GM12878 (cell line): ENCODE measurements around the gene PTGR1. TPM values are rescaled to one million over a fixed set of nuclear protein-coding genes. Genes with fewer than 3 reads are reported as not detected.

Source experiments
- ATAC-seq: fragments of 200-7000 bp; cut with Tn5 transposase; 3 replicates; pipeline ENCODE4 v1.9.1; 2020; ENCODE audit warnings: mild to moderate bottlenecking, moderate library complexity
- BruUV-seq: library from RNA; stranded (reverse); fragments of 400-500 nt; replicated peaks from 2 replicates; lab custom pipeline; 2021; lab: Mats Ljungman, UMichigan
- CTCF ChIA-PET: fragments of 300-600 bp; sonication (Branson Sonifier 250); formaldehyde crosslinking; extraction: SDS; loops from one replicate; lab custom pipeline; 2021; ENCODE audit warnings: inconsistent platforms; lab: Yijun Ruan, JAX
- POLR2A ChIA-PET: fragments of 350-600 bp; formaldehyde crosslinking; extraction: SDS; loops from one replicate; lab custom pipeline; 2021; ENCODE audit warnings: inconsistent platforms; lab: Charles Lee
- RAD21 ChIA-PET: fragments of 300-600 bp; sonication (Branson Sonifier 250); formaldehyde crosslinking; loops from one replicate; lab custom pipeline; 2023; ENCODE audit warnings: antibody characterized with exemption; ENCODE audit not compliant: unreplicated experiment; lab: Charles Lee
- SMC1A ChIA-PET: fragments of 300-600 bp; sonication (Branson Sonifier 250); formaldehyde crosslinking; loops from one replicate; lab custom pipeline; 2023; ENCODE audit not compliant: unreplicated experiment, uncharacterized antibody; lab: Charles Lee
- DNase-seq: peaks from one replicate; pipeline ENCODE4 v3.0.0-alpha.2; 2011; ENCODE audit warnings: low read depth, low spot score
- FAIRE-seq: peaks from 3 replicates; lab custom pipeline; 2011; peaks lifted over from hg19 to GRCh38; lab: Jason Lieb, UNC
- H2AFZ ChIP-seq: 2 replicates; pipeline ENCODE4 v1.6.0; 2011; ENCODE audit warnings: low read depth, low read length, control low read depth; ENCODE audit not compliant: control insufficient read depth
- H3K27ac ChIP-seq: 2 replicates; pipeline ENCODE4 v1.5.1; 2011; ENCODE audit warnings: control low read depth; ENCODE audit not compliant: control insufficient read depth, insufficient read depth
- H3K27me3 ChIP-seq, 2 experiments: replicated peaks in 1 of 2; 2 replicates each; pipeline versions ENCODE4 v1.6.0 to v1.6.1; 2011; ENCODE audit warnings: low read length in 1 of 2; ENCODE audit not compliant: control insufficient read depth in 2 of 2, insufficient read depth in 2 of 2
- H3K36me3 ChIP-seq, 2 experiments: 2 replicates each; pipeline ENCODE4 v1.5.1; 2011; ENCODE audit warnings: low read length in 1 of 2; ENCODE audit not compliant: control insufficient read depth in 2 of 2, insufficient read depth in 2 of 2
- H3K4me1 ChIP-seq: 2 replicates; pipeline ENCODE4 v1.6.1; 2011; ENCODE audit warnings: mild to moderate bottlenecking, low read length, moderate library complexity, mixed read lengths; ENCODE audit not compliant: control insufficient read depth, insufficient read depth
- H3K4me2 ChIP-seq: 2 replicates; pipeline ENCODE4 v1.6.0; 2011; ENCODE audit warnings: control low read depth; ENCODE audit not compliant: control insufficient read depth, insufficient read depth
- H3K4me3 ChIP-seq: fragments of 200-600 bp; sonication (generic); 2 replicates; pipeline ENCODE4 v1.5.1; 2016
- H3K79me2 ChIP-seq: 2 replicates; pipeline ENCODE4 v1.6.0; 2011; ENCODE audit warnings: low read length; ENCODE audit not compliant: control insufficient read depth, insufficient read depth
- H3K9ac ChIP-seq: 2 replicates; pipeline ENCODE4 v1.8.0; 2011; ENCODE audit warnings: low read length, control low read depth, mixed read lengths; ENCODE audit not compliant: control insufficient read depth, insufficient read depth
- H3K9me3 ChIP-seq: replicated peaks from 3 replicates; pipeline ENCODE4 v1.5.1; 2011; ENCODE audit warnings: mild to moderate bottlenecking, low read length; ENCODE audit not compliant: control insufficient read depth, insufficient read depth
- H4K20me1 ChIP-seq: 2 replicates; pipeline ENCODE4 v1.6.0; 2011; ENCODE audit not compliant: control insufficient read depth, insufficient read depth
- BMI1 ChIP-seq: fragments of 450-650 bp; IDR thresholded peaks from 2 replicates; pipeline ENCODE4 v1.6.1; 2016; ENCODE audit warnings: mild to moderate bottlenecking, moderate library complexity, borderline replicate concordance
- CBX3 ChIP-seq: fragments of 200-600 bp; sonication (generic); IDR thresholded peaks from 2 replicates; pipeline ENCODE4 v1.6.1; 2016; ENCODE audit warnings: low read depth, borderline replicate concordance
- ELK1 ChIP-seq: IDR thresholded peaks from 2 replicates; pipeline ENCODE4 v1.6.1; 2012; ENCODE audit warnings: low read depth, low read length, improper control_type of control experiment
- JUNB ChIP-seq: IDR thresholded peaks from 2 replicates; pipeline ENCODE4 v1.6.1; 2016; ENCODE audit warnings: antibody characterized with exemption, mild to moderate bottlenecking
- NFIC ChIP-seq: IDR thresholded peaks from 2 replicates; pipeline ENCODE4 v1.6.1; 2012; ENCODE audit warnings: low read depth, mild to moderate bottlenecking, inconsistent platforms, low read length, moderate library complexity
- NFYB ChIP-seq: IDR thresholded peaks from 2 replicates; pipeline ENCODE4 v1.6.1; 2011; ENCODE audit warnings: low read depth, mild to moderate bottlenecking, low read length, improper control_type of control experiment, moderate library complexity; ENCODE audit not compliant: insufficient read depth
- RAD51 ChIP-seq: fragments of 450-650 bp; IDR thresholded peaks from 2 replicates; pipeline ENCODE4 v1.6.1; 2016; ENCODE audit warnings: moderate library complexity, mild to moderate bottlenecking, inconsistent platforms
- REST ChIP-seq: IDR thresholded peaks from 2 replicates; pipeline ENCODE4 v1.6.1; 2012; ENCODE audit warnings: mild to moderate bottlenecking, low read depth, low read length
- TBL1XR1 ChIP-seq: IDR thresholded peaks from 2 replicates; pipeline ENCODE4 v1.6.1; 2012; ENCODE audit warnings: low read depth, low read length, improper control_type of control experiment
- WRNIP1 ChIP-seq: IDR thresholded peaks from 2 replicates; pipeline ENCODE4 v1.6.1; 2011; ENCODE audit warnings: low read depth, low read length, improper control_type of control experiment, borderline replicate concordance
- WGBS: methylation state at CpG from one replicate; pipeline ENCODE4 v1.1.6; 2016; ENCODE audit warnings: low lambda C conversion rate; ENCODE audit not compliant: insufficient replicate concordance, insufficient coverage; ENCODE audit errors: missing lambda C conversion rate; 5-methylcytosine and 5-hydroxymethylcytosine counted together
- in situ Hi-C: fragments of 300-500 bp; cut with MboI; formaldehyde crosslinking; loops from 9 replicates; pipeline ENCODE4 v1.14.3; 2018; ENCODE audit warnings: mixed read lengths
- intact Hi-C: fragments of 100-400 bp; cut with micrococcal nuclease; formaldehyde crosslinking; loops from one replicate; pipeline ENCODE4 v1.14.2; 2022; ENCODE audit not compliant: unreplicated experiment
- polyA plus RNA-seq, 11 experiments: library from polyadenylated mRNA; depleted of rRNA in 4 of 11; unstranded in 6 of 11; stranded (reverse) in 5 of 11; fragments of >200 nt; fragmentation: Nextera tagmentation in 4 of 11; fragmentation: Illumina TruSeq in 1 of 11; extraction: Ambion mirVana in 4 of 11; extraction: Trizol in 1 of 11; gene quantifications; 1 replicate in 1 of 11; 2 replicates in 10 of 11; pipeline versions ENCODE4 v1.2.1 to v1.2.3, GENCODE V29; 2011 to 2016; ENCODE audit warnings: inconsistent platforms in 2 of 11, missing spikeins in 2 of 11, low read depth in 1 of 11
- total RNA-seq, 4 experiments: library from RNA; depleted of rRNA in 3 of 4; stranded (reverse); fragments of >200 nt in 3 of 4; fragmentation: Illumina TruSeq in 1 of 4; extraction: Trizol in 1 of 4; gene quantifications; 2 replicates each; pipeline versions ENCODE4 v1.2.1 to v1.2.3, GENCODE V29; 2013 to 2021

The PTGR1 gene
- total and polyA plus RNA-seq, 10 of the 15 experiments (the other 5 are each of a cell fraction or from before 2014, with no cell fraction given) = 0.12 to 6.3 (median 2.8) TPM

- H2AFZ ChIP-seq = no peak overlapping the region
- TF ChIP-seq ELK1 (no peak), WRNIP1 (no peak)
- TF ChIP-seq, all 136 proteins: peak for 0
- DNase-seq (no peak), FAIRE-seq (no peak), ATAC-seq (no peak)
- no TSS peak for BruUV-seq
- intact Hi-C loops (no loop called here), in situ Hi-C loops (no loop called here)
- ChIA-PET POLR2A (no interaction called here), CTCF (no interaction called here), RAD21 (no interaction called here), SMC1A (no interaction called here)
- Histone ChIP-seq H4K20me1 (no peaks in the 10 kb centered on the region), H3K36me3 (no peaks in the 10 kb centered on the region), H3K79me2 (no peaks in the 10 kb centered on the region), H3K4me1 (no peaks in the 10 kb centered on the region), H3K27me3 (no peaks in the 10 kb centered on the region), H3K9ac (no peak overlapping the region), H3K27ac (no peak overlapping the region), H3K4me2 (peak overlapping the region; percentile 12), H3K4me3 (peak overlapping the region; percentile 50; the same call in 1 of the 2 replicates), H3K9me3 (peaks cover 3% of the 10 kb centered on the region; the same call in 1 of the 3 replicates)
- WGBS = 58% methylated on average over 7 of the region's 7 CpGs
Observed at GRCh38 chr9:111524731-111525055, 74.8 kb downstream of the PTGR1 start.

- H3K79me2 ChIP-seq = no peaks in the 10 kb centered on the region
- intact Hi-C loops = no loop called here
- no peak for FAIRE-seq
- H3K4me3 ChIP-seq = no peak overlapping the region
- no peaks in the 10 kb centered on the region for H3K27me3 ChIP-seq
- peak; percentile 59 for ATAC-seq
- ChIA-PET POLR2A (no interaction called here), RAD21 (no interaction called here), CTCF (interaction anchor here (0.8 kb wide), 1 partner anchor 154 kb away, joined by 4 read pairs; no protein-coding TSS in a partner anchor), SMC1A (no interaction called here)
- BruUV-seq = no TSS peak
- H3K9ac ChIP-seq = no peak overlapping the region
- H3K9me3 ChIP-seq = no peaks in the 10 kb centered on the region; the same call in 2 of the 3 replicates
- 17% methylated on average over 2 of the region's 2 CpGs for WGBS
- peak; percentile 5 for DNase-seq
- peak overlapping the region; percentile 9 for H2AFZ ChIP-seq
- H4K20me1 ChIP-seq = no peaks in the 10 kb centered on the region
- no peak overlapping the region for H3K27ac ChIP-seq
- TF ChIP-seq JUNB (no peak), RAD51 (no peak), CBX3 (no peak), TBL1XR1 (no peak), NFYB (0 out of 2 replicates have a peak, but pooled peaks have one; percentile 28), NFIC (no peak), BMI1 (no peak), REST (no peak)
- in situ Hi-C loops = no loop called here
- H3K4me2 ChIP-seq = no peak overlapping the region; the same call in 1 of the 2 replicates
- H3K36me3 ChIP-seq = no peaks in the 10 kb centered on the region
- no peaks in the 10 kb centered on the region for H3K4me1 ChIP-seq
Observed at GRCh38 chr9:111516061-111516465, 83.4 kb downstream of the PTGR1 start.
